NCI-H526 (cell line): Measurements from ENCODE around the gene TTC3.
A peak's percentile ranks its signal among the peaks of the same experiment; 100 is the strongest.
"Not testable (repeated sequence)": the region's sequence is repeated elsewhere in the genome, so short reads cannot be mapped to it uniquely, and the experiment has no call there.

Experiments
- DNase-seq, 2 experiments: peaks; one replicate each; lab custom pipeline; 2025; lab: John Stamatoyannopoulos, UW

TTC3 gene

DNA sequence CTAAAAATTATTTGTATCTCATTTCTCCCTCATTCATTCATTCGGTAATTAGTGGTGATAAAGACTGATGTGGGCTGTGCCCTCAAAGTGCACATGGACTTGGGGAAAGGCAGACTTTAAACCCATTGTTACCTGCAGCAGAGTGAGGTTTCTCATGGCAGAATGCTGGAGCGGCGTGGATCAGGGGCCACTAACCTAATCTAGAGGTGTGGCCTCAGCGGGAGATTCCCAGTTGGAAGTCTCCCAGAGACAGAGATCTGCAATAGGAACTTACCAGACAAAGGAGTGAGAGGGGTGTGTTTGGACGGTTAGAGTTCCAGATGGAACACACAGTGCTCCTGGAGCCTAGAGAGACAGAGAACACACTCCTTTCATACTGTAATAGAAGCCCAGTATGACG, 120.6 kb downstream of the TTC3 start:
- DNase-seq: no peak

DNA sequence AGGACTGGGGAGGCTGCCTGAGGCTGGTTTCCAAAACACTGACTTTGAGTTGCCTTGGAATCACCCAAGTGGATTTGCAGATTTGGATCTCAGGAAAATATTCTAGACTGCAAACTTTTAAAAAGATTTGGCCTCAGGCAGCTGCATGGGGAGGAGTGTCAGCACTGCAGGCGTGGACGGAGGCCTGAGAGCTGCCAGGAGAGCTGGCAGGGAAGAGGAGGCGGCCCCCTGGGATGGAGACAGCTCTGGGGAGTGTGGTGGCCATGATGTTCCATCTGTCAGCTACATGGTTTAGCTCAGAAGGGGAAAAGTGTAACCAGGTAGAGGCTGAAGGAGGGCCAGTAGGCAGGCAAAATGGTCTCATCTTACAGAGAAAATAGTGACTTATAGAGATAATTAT, 122.0 kb downstream of the TTC3 start:
- DNase-seq: no peak

DNA sequence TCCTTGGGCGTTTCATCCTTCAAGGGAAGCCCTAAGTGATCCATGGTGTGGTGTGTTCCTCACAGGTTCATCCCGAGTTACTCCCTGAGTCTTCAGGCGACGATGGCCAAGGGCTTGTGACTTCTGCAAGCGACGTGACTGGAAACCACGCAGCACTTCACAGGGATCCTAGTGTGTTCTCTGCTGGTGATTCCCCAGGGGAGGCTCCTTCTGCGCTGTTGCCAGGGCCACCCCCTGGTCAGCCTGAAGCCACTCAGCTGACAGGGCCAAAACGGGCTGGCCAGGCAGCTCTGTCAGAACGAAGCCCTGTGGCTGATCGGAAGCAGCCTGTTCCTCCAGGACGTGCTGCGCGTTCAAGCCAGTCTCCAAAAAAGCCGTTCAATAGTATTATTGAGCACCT, 122.6 kb downstream of the TTC3 start:
- no peak for DNase-seq

DNA sequence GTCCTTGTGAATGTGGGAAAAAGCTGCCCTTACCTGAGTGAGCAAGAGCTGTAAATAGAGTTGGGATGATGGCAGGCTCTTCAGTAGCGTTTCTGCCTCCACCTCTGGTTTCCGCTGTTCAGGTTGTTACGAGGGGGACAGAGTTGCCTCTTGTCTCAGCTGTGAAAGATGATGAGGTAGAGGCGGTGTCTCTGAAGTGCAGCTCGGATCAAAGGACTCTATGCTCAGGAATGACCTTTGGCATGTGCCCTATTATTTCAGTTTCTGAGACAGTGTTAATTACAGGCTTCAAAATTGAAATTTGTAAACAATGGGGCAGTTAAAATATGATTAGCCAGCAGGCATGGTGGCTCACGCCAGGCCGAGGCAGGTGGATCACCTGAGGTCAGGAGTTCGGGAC, 123.8 kb downstream of the TTC3 start:
- DNase-seq: no peak

DNA sequence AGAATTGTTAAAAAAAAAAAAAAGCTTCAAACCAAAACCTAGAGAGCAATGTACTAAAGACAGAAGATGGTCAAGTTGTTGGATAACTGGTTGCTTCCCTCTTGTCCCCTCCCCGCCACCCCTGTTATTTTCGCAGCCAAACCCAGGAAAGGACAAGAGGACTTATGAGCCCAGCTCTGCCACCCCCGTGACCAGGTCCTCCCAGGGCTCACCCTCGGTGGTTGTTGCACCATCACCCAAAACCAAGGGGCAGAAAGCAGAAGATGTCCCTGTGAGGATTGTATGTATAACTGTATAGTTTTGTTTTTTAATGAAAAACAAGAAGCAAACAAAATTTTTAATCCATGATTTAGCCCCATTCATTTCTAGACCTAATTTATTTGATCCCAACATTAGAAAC, 124.7 kb downstream of the TTC3 start:
- no peak for DNase-seq

DNA sequence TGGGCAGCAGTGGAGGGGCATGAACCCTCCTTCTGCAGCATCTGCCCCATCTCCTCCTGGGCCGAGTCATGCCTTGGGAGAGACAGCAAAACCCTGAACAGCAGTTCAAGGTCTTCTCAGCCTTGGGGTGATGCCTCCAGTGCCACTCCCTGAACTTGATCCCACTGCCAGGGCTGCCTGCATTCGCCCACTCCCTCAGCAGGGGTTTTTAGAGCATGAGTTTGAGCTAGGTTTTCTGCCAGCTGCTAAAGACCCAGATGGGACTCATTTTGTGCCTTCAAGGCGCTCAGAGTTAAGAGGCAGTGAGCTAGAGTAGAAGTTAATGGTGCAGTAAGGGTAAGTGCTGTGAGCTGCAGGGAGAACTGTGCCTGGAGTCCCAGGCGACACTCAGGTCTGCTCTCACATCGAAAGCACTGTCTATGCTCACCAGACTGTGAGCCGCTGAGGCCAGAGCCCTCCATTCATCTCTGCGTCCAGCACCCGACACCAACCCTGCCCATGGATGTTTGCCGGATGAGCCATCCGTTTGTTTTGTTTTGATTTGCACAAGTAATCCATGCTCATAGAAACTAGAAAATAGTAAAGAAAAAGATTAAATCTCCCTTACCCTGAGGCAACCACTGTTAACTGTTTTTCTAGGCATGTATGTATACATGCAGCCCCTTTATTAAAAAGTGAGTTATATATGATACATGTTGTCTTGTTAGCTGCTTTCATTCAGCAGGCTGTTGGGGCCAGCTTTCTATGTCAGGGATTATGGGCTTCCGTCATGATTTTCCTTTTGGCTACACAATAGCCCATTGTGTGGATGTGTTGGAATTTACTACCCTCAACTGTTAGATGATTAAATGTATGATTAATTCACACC, 126.2 kb downstream of the TTC3 start:
- no peak for DNase-seq

DNA sequence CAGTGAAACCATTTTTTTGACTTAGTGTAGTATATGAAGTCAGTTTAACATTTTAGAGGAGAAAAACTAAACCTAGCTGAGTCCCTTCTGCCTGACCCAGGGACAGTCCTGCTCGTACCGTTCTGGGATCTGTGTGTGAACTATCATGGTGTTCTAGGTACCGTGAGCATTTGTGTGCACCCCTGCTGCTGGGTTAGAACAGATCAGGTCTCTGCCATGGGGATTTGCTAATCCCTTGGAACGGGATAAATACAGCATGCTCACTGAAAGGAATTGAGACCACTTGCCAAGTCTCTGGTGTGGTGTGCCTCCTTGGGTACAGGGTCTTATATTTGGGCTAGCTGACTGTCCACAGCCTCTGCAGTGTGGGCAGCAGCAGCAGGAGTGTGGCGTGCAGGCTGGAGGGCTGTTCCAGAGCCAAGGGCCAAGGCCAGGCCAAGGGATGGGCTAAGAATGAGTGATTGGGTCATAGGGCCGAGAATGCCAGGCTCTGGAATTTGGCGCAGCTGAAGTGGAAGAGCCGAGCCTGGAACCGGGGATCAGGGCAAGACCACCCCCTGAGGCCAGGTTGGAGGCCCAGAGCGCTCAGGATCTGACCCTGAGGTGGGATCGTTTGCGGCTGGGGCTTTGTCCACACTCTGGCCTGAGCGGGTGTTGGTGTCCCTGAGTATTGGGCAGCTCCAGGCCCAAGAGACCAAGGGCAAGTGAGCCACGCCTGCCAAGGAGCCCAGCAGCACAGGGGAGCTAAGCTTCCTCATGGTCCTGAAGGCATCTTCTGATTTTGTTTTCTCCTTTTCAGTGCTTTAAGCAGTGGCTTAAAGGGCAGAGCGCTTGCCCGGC, 127.8 kb downstream of the TTC3 start:
- DNase-seq: no peak

DNA sequence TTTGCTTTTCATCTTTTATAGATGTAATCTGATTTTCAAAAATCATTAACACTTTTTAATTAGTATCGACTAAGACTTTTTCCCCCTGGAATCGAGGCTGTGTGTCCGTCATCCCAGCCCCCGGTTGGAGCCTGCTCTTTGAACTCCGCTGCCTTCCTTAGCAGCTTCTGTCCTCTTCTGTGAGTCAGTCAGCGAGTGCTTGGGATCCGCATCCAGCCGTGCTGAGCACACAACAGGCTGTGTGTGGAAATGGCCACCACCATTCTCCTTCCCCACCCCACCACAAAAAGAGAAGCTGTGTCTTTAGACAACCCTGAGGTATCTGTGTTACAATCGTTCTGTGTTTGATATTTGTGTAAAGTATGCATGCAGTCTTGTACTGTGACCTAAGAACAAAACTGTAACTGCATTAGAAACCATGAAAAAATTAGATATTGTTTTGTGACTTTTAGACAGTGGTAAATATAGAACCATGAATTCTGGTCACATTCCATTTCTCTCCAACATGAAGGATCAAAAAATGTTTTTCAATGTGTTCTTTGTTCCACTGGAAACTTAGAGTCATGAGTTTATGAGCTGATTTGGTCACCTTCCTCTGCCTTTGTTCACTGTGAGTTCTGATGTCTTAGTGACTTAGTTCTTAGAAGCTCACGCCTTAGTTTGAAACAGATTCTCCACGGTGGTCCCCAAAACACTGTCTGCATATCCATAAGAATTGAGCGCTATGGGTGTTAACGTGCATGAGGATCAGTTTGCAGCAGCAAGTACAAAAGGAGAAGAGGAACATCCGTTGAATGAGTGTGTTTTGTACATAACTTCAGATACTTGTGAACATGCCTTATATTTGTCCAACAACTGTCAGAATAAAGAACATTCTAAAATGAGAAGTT, 129.4 kb downstream of the TTC3 start:
- no peak for DNase-seq

DNA sequence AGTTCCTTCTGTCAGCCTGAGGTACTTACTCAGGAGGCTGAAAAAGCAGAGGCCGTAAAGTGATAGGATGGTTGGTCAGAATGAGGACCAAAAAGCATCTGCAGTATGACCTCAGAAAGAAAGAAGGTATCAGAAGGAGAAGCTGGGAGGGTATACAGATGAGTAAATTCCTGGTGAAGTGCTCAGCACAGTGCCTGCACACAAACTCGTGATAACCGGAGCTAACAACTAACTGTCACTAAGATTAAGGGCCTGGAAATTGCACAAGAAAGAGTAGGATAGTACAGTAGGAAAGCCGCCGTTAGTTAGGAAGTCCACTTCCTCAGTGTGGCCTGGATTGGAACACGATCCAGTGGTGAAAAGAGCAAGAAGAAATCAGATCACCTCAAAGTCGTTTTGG, 131.5 kb downstream of the TTC3 start:
- no peak for DNase-seq

DNA sequence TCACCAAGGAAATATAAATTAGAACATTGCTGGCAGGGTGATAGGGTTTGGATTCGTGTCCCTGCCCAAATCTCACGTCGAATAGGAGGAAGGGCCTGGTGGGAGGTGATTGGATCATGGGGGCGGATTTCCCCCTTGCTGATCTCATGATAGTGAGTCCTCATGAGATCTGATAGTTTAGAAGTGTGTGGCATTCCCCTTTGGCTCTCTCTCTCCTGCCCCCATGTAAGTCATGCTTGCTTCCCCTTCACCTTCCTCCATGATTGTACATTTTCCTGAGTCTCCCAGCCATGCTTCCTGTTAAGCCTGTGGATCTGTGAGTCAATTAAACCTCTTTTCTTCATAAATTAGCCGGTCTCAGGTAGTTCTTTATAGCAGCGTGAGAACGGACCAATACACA, 133.4 kb downstream of the TTC3 start:
- DNase-seq: no peak

DNA sequence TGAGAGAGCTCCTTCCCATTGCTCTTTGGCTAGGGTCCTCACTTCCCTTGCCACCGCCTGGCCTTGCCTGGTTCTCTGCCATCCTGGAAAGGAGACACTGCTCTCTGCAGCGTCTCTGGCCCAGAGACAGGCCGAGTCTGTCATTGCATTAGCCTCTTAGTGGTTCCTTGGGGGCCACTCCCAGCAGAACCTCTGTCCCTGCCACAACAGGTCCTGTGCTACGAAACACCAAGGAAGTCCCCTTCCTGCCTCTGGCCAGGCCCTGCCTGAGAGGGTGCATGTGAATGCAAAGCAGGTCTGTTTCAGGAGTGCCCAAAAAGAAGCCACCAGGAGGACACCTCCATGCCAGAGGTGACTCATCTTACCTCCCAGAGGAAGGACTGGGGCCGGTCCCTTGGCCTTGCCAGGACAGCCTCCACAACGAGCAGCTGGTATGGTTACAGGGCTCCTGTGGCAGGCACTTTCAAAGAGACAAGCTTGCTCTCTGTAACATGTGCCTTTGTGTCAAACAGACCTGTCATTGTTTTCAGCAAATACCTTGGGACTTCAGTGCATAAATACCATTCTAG, 134.5 kb downstream of the TTC3 start:
- DNase-seq: peak; percentile 29 to 51

DNA sequence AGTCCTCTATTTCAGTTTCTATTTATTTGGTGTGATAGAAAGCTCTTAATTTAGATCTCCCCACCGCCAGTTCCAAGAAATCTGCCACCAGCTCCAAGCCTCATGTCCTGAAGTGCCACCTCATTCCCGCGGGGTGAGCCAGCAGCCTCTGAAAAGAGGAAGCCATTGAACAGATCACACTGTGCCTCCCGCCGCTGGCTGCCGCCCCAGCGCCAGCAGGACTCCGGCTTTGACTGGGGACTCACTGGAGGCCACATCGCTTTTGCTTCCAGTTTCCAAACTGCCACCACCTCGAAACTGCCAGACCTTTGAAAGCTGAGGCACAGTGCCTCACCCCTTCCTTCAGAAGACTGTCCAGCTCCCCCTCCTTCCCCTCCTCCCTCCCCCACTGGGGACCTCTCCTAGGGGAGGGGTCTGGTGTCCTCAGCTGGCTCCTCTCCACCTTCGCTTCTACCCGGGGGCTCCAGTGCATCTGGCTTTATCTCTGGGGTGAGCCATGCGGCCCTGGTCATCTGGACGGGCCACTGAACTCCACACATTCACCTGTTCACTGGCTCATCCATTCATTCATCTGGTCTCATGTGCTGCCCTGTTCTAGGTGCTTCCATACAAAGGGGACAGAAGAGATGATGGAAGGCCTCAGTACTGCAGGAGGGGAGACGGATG, 135.1 kb downstream of the TTC3 start:
- DNase-seq: peak in 1 of 2 experiments; percentile 67

DNA sequence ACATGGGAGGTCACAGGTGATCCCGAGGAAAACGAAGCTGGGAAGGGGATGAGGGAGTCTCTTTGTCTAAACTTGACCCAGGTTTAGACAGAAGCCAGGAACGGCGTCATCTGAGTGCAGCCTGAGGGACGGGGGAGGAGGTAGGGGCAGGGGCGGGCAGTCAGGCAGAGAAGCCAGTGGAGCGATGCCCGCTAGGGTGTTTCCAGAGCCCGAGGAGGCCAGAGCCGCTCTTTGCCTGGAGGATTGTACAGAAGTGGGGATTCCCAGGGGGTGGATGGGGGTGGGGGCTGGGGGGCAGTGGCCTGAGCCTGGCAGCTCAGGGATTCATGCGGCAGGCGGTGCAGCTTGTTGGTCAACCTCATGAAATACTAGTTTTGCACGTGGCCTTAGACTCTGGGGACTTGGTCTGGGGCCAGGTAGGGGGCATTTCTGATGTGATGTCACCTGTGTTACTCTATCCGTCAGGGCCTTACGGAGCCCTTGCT, 135.7 kb downstream of the TTC3 start:
- DNase-seq: peak in 1 of 2 experiments; percentile 55

DNA sequence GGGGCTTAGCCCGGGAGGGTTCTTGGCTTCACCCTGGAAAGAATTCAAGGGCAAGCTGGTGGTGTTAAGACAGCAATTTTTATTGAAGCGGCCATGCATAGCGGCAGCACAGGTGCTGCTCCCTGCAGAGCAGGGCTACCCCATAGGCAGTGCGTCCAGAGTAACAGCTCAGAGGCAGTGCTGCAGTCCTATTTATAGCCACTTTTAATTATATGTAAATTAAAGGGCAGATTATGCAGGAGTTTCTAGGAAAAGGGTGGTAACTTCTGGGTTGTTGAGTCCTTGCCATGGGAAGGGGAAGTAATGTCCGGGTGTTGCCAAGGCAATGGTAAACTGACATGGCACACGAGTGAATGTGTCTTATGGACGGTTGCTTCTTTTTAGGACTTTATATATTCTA, 137.1 kb downstream of the TTC3 start:
- DNase-seq: peak in 1 of 2 experiments; percentile 4

DNA sequence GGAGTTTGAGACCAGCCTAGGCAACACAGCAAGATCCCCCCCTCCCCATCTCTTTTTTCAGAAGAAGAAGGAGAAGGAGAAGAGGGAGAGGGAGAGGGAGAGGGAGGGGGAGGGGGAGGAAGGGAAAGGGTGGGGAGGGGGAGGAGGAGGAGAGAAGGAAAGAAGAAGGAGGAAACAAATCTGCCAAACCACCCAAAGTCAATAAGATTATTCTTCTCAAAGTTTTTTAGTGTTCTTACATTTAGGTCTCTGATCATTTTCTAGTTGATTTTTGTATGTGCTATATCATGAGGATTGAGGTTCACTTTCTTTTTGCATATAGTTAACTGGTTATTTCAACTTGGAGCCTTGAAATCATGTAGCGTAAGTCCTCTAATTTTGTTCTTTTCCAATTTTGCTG, 137.7 kb downstream of the TTC3 start:
- DNase-seq: no peak

DNA sequence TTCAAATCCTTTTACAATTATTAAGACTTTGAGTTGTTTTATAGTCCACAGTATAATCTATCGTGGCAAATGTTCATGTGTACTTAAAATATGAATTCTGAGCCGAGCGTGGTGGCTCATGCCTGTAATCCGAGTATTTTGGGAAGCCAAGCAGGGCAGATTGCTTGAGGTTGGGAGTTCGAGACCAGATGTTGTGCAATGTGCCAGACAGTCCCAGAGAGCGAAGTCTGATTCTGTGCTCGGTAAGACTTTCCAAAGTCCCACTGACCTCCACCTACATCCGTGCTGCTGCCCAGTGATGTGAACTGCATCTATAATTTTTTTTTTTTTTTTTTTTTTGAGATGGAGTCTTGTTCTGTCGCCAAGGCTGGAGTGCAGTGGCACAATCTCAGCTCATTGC, 141.9 kb downstream of the TTC3 start:
- no peak for DNase-seq

DNA sequence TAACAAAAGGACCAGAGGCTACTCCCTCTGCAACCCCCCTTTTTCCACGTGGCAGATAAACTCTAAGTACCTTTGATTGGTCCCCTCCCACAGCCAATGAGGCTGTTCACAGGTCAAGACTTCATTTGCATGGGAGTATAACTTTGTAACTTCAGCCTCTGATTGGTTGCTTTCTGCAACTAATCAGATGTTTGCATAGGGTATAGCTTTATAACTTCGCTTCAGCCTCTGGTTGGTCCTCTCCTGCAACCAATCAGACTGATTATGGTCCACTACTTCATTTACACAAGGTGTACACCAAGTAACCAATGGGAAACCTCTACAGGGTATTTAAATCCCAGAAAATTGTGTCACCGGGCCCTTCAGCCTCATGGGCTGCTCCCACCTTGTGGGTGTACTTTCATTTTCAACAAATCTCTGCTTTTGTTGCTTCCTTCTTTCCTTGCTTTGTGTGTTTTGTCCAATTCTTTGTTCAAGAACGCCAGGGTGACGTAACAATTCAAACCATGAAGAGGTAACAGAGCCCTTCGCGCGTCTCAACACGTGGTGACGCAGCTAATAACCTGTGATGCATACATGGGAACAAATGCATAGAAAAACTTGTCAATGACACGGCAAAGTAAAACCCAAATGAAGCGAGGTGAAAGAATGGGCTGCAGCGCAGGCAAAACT, 146.8 kb downstream of the TTC3 start:
- DNase-seq: peak in 1 of 2 experiments; percentile 7

DNA sequence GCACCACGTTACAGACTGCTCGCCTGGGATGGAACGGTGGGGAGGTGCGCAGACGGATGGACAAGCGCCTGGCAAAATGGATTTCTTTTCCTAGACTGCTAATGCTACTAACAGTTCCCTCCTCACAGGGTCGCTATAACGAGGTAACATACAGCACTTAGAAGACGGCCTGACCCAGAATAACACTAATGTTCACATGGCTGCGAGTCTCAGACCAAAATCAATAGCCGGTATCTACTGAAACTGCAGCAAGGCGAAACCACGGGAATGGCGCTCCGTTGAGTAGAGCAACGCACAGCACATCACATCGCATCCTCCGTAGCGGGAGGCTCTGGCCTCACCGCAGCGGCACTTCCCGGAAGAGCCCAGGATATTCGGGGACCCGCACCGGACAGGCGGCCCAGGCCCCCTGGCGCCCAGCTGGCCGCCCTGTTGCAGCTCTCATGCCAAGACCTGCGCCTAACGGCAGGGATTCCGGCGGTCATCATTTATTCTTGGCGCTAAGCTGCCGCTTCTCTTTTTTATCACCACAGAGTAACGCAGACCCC, 147.5 kb downstream of the TTC3 start:
- no peak for DNase-seq

DNA sequence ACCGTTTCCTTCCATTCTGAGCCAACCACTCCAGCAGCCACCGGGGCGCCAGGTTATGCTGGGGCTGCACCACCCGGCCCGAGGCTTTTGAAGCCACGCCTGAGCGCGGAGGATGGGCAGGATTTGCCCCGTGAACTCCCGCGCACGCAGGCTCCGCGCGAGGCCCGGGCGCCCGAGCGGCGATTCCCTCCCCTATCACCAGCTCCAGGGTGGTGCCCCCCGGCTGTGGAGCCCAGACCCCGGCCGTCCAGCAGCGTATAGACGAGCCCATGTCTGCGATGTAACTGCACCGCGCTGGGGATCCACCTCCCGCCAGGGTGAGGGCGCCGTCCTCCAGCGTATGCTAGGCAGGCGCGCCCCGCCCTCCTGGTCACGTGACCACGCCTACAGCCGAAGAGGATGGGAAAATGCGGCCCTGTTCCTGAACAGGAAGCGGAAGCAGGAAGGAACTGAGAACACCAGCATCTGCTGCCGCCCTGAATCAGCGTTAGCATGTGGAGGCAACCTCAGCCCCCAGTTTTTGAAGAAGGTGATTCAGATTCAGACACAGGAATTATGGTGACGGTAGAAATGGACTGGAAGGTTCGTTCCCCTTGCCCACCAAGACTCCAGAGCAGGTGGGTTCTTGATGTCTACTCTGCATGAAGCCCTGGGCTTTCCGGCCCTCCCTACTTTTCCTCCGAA, 148.1 kb downstream of the TTC3 start:
- peak; percentile 78 to 92 for DNase-seq

DNA sequence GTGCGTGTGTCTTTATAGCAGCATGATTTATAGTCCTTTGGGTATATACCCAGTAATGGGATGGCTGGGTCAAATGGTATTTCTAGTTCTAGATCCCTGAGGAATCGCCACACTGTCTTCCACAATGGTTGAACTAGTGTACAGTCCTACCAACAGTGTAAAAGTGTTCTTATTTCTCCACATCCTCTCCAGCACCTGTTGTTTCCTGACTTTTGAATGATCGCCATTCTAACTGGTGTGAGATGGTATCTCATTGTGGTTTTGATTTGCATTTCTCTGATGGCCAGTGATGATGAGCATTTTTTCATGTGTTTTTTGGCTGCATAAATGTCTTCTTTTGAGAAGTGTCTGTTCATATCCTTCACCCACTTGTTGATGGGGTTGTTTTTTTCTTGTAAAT, 149.2 kb downstream of the TTC3 start:
- DNase-seq: not testable (repeated sequence)
